Effector memory CD4-positive, alpha-beta T cell (primary cell): ENCODE data around the gene TAF11.

ENCODE experiments used
- DNase-seq, 3 donors: peaks; one replicate each; pipeline ENCODE4 v3.0.0-alpha.2; 2020
- H3K27ac ChIP-seq: 2 replicates; pipeline ENCODE4 v1.7.0; 2013; ENCODE audit warnings: mild to moderate bottlenecking, low read length, moderate library complexity; ENCODE audit not compliant: insufficient read depth, poor library complexity, severe bottlenecking
- H3K27me3 ChIP-seq: replicated peaks from 2 replicates; pipeline ENCODE4 v1.7.0; 2013; ENCODE audit warnings: mild to moderate bottlenecking, low read length; ENCODE audit not compliant: insufficient read depth, control insufficient read depth, poor library complexity, severe bottlenecking
- H3K36me3 ChIP-seq: 2 replicates; pipeline ENCODE4 v1.7.0; 2013; ENCODE audit warnings: mild to moderate bottlenecking, low read length, moderate library complexity; ENCODE audit not compliant: control insufficient read depth, insufficient read depth
- H3K4me1 ChIP-seq: 2 replicates; pipeline ENCODE4 v1.7.0; 2013; ENCODE audit warnings: low read length, mild to moderate bottlenecking; ENCODE audit not compliant: control insufficient read depth, insufficient read depth, poor library complexity, severe bottlenecking
- H3K4me3 ChIP-seq: 2 replicates; pipeline ENCODE4 v1.7.0; 2013; ENCODE audit warnings: low read length, low read depth, mild to moderate bottlenecking; ENCODE audit not compliant: insufficient read depth, poor library complexity, severe bottlenecking
- H3K9me3 ChIP-seq: 2 replicates; pipeline ENCODE4 v1.7.0; 2013; ENCODE audit warnings: mild to moderate bottlenecking, low read length, moderate library complexity; ENCODE audit not compliant: control insufficient read depth

Gene TAF11

DNA sequence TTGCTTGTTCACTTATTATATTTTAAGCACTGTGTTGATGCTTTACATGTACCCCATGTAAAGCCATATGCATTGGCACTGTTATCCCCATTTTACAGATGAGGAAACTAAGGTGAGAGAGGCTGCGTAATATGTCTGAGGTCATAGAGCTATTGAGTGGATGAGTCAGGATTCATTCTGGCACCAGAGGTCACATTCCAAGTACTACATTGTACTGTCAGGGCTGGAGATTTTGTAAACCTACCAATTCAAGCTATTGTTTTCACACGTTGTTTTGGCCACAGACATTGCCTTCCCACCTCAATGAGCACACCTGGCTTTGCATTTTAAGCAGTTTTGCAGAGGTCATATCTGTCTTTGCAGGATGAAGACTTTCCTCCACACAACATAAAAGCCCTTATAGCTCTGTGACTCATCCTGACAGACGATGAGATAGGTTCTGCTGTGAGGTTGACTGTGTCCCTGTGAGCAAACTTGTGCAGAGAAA lies 34.4 kb upstream of the TAF11 start:
- H3K36me3 ChIP-seq = peaks cover 6% of the 10 kb centered on the region
- H3K27ac ChIP-seq = no peak overlapping the region
- no peak for DNase-seq
- H3K4me1 ChIP-seq = no peaks in the 10 kb centered on the region
- no peaks in the 10 kb centered on the region for H3K9me3 ChIP-seq
- no peaks in the 10 kb centered on the region for H3K27me3 ChIP-seq
- H3K4me3 ChIP-seq = no peak overlapping the region

- Histone ChIP-seq H3K36me3 (peaks cover 6% of the 10 kb centered on the region), H3K27me3 (no peaks in the 10 kb centered on the region), H3K4me1 (no peaks in the 10 kb centered on the region), H3K27ac (no peak overlapping the region), H3K9me3 (no peaks in the 10 kb centered on the region), H3K4me3 (no peak overlapping the region)
- DNase-seq = no peak
Measured at GRCh38 chr6:34920097-34920496, 32.3 kb upstream of the TAF11 start.

DNA sequence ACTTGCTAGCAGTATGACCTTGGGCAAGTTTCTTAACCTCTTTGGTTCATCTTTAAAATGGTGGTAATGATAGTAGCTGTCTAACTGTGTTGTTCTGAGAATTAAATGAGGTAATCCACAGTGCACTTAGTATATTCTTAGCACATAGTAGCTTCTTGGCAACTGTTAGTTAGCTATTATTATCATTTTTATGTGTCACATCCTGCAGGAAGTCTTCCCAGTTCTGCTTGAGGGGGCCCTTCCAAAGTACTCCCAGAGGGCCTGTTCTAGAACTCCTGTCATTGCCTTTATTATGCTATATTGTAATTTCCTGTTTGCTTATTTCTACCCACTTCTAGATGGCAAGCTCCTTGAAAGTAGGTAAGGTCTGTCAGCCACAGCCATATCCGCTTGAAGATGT lies 31.8 kb upstream of the TAF11 start:
- H3K4me1 ChIP-seq = no peaks in the 10 kb centered on the region
- no peak overlapping the region for H3K27ac ChIP-seq
- no peaks in the 10 kb centered on the region for H3K27me3 ChIP-seq
- no peak for DNase-seq
- no peak overlapping the region for H3K4me3 ChIP-seq
- peaks cover 6% of the 10 kb centered on the region for H3K36me3 ChIP-seq
- no peaks in the 10 kb centered on the region for H3K9me3 ChIP-seq

- Histone ChIP-seq H3K4me1 (peaks cover 5% of the 10 kb centered on the region), H3K36me3 (peaks cover 6% of the 10 kb centered on the region), H3K4me3 (no peak overlapping the region), H3K27ac (no peak overlapping the region), H3K27me3 (no peaks in the 10 kb centered on the region), H3K9me3 (no peaks in the 10 kb centered on the region)
- DNase-seq = no peak
Measured at GRCh38 chr6:34917626-34918285, 29.9 kb upstream of the TAF11 start.

DNA sequence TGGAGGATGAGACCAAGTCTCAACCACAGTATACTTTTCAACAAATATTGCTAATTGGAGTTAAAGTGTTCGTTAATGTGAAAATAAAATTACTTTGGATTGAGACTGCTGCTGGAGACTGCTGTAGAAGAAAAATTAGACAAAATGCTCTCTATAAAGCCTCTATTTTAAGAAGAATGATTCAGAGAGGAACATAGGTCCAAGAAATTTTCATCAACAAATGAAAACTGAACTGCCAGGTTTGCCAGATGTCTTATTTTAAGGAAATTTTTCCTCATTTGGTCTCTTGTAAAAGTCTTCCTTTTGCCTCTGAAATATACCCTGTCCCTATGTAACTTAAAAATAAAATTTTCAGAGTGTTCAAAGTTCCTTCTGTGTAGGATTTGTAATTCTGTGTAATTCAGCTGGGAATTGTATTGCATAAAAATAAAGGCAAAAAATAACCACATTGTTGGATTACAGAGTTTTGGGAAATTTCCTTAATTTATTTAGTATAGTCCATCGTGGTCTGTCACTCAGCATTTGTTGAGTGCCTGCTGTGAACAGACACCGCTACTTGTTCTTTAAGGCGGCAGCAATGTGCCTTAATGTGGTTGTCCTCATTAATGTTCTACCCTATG lies 28.6 kb upstream of the TAF11 start:
- Histone ChIP-seq H3K27ac (no peak overlapping the region), H3K36me3 (peaks cover 6% of the 10 kb centered on the region), H3K9me3 (no peaks in the 10 kb centered on the region), H3K27me3 (no peaks in the 10 kb centered on the region), H3K4me3 (no peak overlapping the region), H3K4me1 (peaks cover 10% of the 10 kb centered on the region)
- DNase-seq = no peak

GRCh38 chr6:34914358-34914757 lies 26.5 kb upstream of the TAF11 start:
- H3K27me3 ChIP-seq = no peaks in the 10 kb centered on the region
- H3K4me3 ChIP-seq = no peak overlapping the region
- no peak overlapping the region for H3K27ac ChIP-seq
- DNase-seq = no peak
- H3K4me1 ChIP-seq = peaks cover 10% of the 10 kb centered on the region
- H3K9me3 ChIP-seq = no peaks in the 10 kb centered on the region
- H3K36me3 ChIP-seq = peaks cover 6% of the 10 kb centered on the region

GRCh38 chr6:34912715-34913464 lies 25.0 kb upstream of the TAF11 start:
- Histone ChIP-seq H3K27me3 (no peaks in the 10 kb centered on the region), H3K27ac (no peak overlapping the region)

DNA sequence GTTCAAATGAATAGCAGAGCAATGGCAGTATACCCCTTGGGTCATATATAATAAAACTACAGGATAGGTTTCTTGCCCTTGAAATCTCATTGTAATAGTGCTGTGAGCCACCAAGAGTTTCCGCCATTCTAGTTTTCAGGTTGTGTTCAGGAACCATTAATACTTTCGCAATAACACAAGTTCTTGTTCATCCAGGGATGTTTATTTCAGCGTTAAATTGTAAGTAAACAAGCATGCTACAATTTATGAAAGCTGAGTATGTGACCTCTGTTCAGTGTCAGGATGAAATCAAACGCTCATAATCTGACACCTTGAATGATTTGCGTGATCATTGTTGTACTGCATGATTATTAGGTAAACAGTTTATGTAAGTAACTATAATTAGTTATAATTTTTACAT lies 24.0 kb upstream of the TAF11 start:
- DNase-seq = no peak
- no peaks in the 10 kb centered on the region for H3K27me3 ChIP-seq
- H3K36me3 ChIP-seq = no peaks in the 10 kb centered on the region
- H3K27ac ChIP-seq = no peak overlapping the region
- no peak overlapping the region for H3K4me3 ChIP-seq
- no peaks in the 10 kb centered on the region for H3K9me3 ChIP-seq
- peaks cover 10% of the 10 kb centered on the region for H3K4me1 ChIP-seq

More at GRCh38 chr6:34912715-34913464, 25.0 kb upstream of the TAF11 start:
- H3K9me3 ChIP-seq = no peaks in the 10 kb centered on the region
- H3K4me3 ChIP-seq = peak overlapping the region; percentile 18
- DNase-seq = no peak
- H3K36me3 ChIP-seq = no peaks in the 10 kb centered on the region
- peaks cover 10% of the 10 kb centered on the region for H3K4me1 ChIP-seq

DNA sequence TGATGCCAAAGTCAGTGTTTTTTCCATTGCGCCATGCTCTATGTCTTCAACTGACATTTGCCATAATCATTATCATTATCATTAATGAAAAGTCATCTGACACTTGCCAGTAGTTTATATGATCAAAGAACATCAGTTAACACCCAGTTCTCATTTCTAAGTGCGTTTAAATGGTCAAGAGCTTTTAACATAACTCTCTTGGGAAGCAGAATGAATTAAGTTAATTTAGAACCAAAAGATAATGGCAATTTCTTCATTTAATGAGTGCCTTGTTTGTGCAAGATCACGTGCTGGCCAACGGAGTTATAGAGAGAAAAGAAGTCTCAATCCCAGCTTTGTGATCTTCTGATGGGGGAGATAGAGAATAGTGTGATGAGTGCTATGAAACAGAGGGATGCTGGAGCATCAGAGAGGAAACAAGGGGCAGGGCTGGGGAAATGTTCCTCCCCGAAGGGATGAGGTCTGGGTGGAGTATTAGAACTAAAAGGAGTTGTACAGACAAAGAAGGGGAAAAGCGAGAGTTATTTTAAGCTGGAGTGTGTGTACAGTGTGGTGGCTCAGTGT lies 21.6 kb upstream of the TAF11 start:
- Histone ChIP-seq H3K27ac (no peak overlapping the region), H3K4me1 (peaks cover 10% of the 10 kb centered on the region), H3K36me3 (no peaks in the 10 kb centered on the region), H3K27me3 (no peaks in the 10 kb centered on the region), H3K4me3 (no peak overlapping the region), H3K9me3 (no peaks in the 10 kb centered on the region)
- DNase-seq = no peak

GRCh38 chr6:34908194-34908593 lies 20.4 kb upstream of the TAF11 start:
- no peak for DNase-seq
- Histone ChIP-seq H3K4me3 (no peak overlapping the region), H3K27me3 (no peaks in the 10 kb centered on the region), H3K4me1 (peaks cover 9% of the 10 kb centered on the region), H3K9me3 (no peaks in the 10 kb centered on the region), H3K27ac (no peak overlapping the region), H3K36me3 (no peaks in the 10 kb centered on the region)
